GM06990 (cell line): Measurements from ENCODE around the gene C16orf74.

Source experiments
- DNase-seq: peaks from one replicate; pipeline ENCODE4 v3.0.0-alpha.2; 2011; ENCODE audit not compliant: insufficient read length; ENCODE audit errors: extremely low read depth
- H3K27me3 ChIP-seq: replicated peaks from 2 replicates; pipeline ENCODE4 v1.6.0; 2011; ENCODE audit warnings: low read length; ENCODE audit not compliant: control insufficient read depth, insufficient read depth
- H3K36me3 ChIP-seq: 2 replicates; pipeline ENCODE4 v1.5.1; 2011; ENCODE audit warnings: low read length; ENCODE audit not compliant: control insufficient read depth, insufficient read depth
- H3K4me3 ChIP-seq: replicated peaks from 2 replicates; pipeline ENCODE4 v1.5.1; 2011; ENCODE audit warnings: low read depth, mild to moderate bottlenecking, control low read depth, low read length
- TF ChIP-seq, protein P1 (sequence below): IDR thresholded peaks from 2 replicates; pipeline ENCODE4 v1.5.1; 2011; ENCODE audit warnings: low read length, control low read depth, mild to moderate bottlenecking, inconsistent platforms; ENCODE audit not compliant: insufficient read depth, poor library complexity, severe bottlenecking

Gene C16orf74

DNA sequence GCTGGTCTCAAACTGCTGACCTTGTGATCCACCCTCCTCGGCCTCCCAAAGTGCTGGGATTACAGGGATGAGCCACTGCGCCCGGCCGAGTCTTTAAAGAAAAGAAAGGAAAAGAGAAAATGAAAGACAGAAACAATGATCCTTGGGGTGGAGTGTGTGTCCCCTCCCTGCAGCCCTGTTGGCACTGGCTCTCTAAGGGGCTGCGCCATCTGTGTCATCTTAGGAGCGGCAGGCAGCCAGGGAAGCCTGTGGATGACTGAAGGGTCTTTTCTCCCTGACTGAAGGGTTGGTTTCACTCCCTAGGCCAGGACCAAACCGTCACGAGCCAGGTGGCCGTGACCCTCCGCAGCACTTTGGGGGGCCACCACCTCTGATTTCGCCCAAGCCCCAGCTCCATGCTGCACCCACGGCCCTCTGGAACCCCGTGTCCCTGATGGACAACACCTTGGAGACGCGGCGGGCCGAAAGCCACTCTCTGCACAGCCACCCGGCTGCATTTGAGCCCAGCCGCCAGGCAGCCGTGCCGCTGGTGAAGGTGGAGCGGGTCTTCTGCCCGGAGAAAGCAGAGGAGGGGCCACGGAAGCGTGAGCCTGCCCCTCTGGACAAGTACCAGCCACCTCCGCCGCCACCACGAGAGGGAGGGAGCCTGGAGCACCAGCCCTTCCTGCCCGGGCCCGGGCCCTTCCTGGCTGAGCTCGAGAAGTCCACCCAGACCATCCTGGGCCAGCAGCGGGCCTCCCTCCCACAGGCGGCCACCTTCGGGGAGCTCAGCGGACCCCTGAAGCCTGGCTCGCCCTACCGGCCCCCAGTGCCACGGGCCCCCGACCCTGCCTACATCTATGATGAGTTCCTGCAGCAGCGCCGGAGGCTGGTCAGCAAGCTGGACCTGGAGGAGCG is 89.8 kb downstream of the C16orf74 start:
- Histone ChIP-seq H3K27me3 (no peaks in the 10 kb centered on the region), H3K36me3 (peaks cover 64% of the 10 kb centered on the region), H3K4me3 (no peak overlapping the region)
- TF ChIP-seq, protein P1, sequence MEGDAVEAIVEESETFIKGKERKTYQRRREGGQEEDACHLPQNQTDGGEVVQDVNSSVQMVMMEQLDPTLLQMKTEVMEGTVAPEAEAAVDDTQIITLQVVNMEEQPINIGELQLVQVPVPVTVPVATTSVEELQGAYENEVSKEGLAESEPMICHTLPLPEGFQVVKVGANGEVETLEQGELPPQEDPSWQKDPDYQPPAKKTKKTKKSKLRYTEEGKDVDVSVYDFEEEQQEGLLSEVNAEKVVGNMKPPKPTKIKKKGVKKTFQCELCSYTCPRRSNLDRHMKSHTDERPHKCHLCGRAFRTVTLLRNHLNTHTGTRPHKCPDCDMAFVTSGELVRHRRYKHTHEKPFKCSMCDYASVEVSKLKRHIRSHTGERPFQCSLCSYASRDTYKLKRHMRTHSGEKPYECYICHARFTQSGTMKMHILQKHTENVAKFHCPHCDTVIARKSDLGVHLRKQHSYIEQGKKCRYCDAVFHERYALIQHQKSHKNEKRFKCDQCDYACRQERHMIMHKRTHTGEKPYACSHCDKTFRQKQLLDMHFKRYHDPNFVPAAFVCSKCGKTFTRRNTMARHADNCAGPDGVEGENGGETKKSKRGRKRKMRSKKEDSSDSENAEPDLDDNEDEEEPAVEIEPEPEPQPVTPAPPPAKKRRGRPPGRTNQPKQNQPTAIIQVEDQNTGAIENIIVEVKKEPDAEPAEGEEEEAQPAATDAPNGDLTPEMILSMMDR = no peak
- no peak for DNase-seq

DNA sequence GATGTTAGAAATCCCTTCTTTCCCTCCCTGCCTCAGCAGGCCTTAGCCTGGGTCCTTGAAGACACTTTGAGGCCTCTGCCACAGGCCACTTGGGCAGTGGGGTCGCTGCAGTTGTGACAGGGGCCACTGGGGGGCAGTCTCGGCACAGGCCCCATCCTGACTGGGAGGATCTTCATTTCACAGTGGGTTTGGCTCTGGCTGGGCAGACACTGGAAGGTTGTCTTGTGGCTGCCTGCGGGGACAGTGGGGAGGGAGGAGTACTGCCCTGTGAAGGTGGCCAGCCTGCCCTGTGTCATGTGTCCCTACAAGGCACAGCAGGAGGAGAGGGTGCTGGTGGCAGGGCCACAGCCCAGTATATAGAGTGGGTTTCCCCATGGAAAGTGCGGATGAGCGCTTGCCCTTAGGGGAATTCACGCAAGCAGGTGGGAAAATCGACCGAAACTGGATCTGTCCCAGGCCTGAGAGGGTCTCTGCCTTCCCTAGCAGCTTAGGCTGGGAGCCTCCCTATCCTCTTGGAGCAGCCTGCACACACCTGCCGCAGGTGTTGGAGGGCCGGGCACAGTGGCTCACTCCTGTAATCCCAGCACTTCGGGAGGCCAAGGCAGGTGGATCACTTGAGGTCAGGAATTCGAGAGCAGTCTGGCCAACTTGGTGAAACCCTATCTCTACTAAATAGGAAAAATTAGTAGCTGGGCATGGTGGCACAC is 90.9 kb downstream of the C16orf74 start:
- Histone ChIP-seq H3K4me3 (no peak overlapping the region), H3K36me3 (peaks cover 63% of the 10 kb centered on the region), H3K27me3 (no peaks in the 10 kb centered on the region)
- TF ChIP-seq, protein P1 = peak; percentile 98
- DNase-seq = peak; percentile 71

DNA sequence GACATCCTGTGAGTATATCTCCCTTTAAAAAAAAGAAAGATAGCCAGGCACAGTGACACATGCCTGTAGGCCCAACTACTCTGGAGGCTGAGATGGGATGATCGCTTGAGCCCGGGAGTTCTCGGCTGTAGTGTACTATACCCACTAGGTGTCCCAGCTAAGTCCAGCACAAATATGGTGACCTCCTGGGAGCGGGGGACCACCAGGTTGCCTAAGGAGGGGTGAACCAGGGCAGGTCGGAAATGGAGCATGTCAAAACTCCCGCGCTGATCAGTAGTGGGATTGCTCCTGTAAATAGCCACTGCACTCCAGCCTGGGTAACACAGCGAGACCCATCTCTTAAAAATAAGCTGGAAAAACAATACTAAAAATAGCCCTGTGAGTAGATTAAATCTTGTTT is 91.6 kb downstream of the C16orf74 start:
- TF ChIP-seq, protein P1 = no peak
- H3K27me3 ChIP-seq = no peaks in the 10 kb centered on the region
- no peak overlapping the region for H3K4me3 ChIP-seq
- H3K36me3 ChIP-seq = peaks cover 60% of the 10 kb centered on the region
- DNase-seq = no peak

DNA sequence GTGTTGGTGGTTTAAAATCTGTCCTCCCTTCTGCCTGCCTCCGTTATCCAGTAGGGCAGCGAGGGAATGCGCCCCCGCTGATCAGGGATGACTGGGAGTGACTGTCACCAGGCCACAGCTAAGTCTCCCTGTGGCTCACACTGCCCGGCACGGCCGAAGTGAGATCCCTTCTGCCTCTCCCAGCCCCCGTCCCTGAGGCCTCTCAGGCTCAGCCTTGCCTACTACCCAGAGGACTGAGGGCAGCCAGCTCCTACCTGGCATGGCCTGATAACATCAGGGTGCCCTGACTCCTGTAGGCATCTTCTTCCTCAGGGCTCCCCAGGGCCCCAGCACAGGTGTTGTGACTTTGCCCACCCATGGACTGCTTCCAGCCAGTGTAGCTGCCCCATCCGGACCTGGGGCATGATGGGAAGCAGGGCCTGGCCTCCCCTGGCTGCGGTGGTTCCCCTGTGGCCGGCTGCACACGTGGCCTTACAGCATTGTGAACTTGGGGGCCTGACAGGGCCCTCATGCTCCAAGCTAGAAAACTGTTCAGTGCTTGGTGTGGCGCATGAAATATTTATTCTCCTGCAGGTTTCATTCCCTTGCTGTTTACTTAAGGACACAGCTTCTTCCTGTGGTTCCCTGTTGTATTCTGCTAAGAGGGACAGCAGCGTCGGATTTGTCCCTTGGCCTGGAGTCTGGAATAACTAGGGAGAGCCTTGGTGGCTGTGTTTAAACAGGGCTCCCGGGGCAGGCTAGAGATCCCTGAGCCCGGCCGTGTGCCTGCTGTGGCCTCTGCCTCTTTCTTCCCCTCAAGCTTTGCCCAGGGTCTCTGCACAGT is 92.2 kb downstream of the C16orf74 start:
- H3K36me3 ChIP-seq = peaks cover 54% of the 10 kb centered on the region
- TF ChIP-seq, protein P1 = no peak
- DNase-seq = no peak
- no peak overlapping the region for H3K4me3 ChIP-seq
- no peaks in the 10 kb centered on the region for H3K27me3 ChIP-seq

DNA sequence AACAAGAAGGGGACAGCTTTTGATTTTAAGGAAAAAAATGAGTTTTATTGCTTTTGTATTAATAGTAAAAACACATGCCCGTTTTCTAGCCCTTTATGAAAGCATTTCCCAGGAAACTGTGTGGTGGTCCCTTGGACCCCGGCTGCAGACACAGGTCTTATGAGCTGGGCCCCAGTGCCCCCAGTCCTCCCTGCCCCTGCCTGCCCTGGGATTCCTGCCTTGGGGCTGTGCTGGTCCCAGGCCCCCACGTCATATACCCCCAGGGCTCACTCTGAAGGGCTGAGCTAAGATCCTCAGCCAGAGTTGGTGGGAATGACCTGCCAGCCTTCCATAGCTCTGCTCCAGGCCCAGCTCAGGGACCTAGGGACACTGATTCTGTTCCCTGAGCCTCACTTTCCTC is 92.9 kb downstream of the C16orf74 start:
- Histone ChIP-seq H3K36me3 (peaks cover 55% of the 10 kb centered on the region), H3K4me3 (no peak overlapping the region), H3K27me3 (no peaks in the 10 kb centered on the region)
- no peak for DNase-seq
- TF ChIP-seq, protein P1 = no peak
